ENCODE data around the gene BOD1. TPM values are rescaled to one million over a fixed set of nuclear protein-coding genes. Genes with fewer than 3 reads are reported as not detected.

BOD1 gene
- total RNA-seq, 1 donor: 74.3 TPM

- no peak for DNase-seq (ENCODE audit: low read depth)
- no peak overlapping the region for H3K4me3 ChIP-seq (ENCODE audit: low read depth, low read length)
- no peak for TF ChIP-seq CTCF (IDR thresholded peaks at IDR 0.05; ENCODE audit: insufficient read depth, low read depth, low read length)
Measured at GRCh38 chr5:173611706-173612105, 4.7 kb downstream of the BOD1 start.

GRCh38 chr5:173604141-173604540, 12.3 kb downstream of the BOD1 start:
- no peak overlapping the region for H3K4me3 ChIP-seq (ENCODE audit: low read depth, low read length)
- DNase-seq (ENCODE audit: low read depth): no peak
- TF ChIP-seq CTCF (IDR thresholded peaks at IDR 0.05; ENCODE audit: insufficient read depth, low read depth, low read length): no peak

DNA sequence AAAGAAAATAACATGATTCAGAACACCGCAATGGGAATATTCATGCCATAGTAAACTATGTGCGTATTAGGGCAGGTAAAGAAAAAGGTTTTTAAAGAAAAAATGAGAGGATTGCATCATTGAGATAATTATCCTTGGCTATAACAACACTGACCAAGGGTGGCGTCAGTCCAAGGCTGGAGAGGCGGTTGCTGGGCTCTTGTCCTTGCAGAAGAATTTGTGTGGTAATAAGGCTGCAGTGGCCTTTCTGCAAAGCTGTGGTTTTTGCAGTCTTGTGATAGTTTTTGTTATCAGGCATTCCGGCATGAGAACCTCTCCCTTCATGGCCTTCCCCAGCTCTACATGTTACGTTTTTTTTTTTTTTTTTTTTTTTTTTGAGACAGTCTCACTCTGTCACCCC, 14.0 kb downstream of the BOD1 start:
- no peak overlapping the region for H3K4me3 ChIP-seq (ENCODE audit: low read depth, low read length)
- DNase-seq (ENCODE audit: low read depth): peak; percentile 92
- TF ChIP-seq CTCF (IDR thresholded peaks at IDR 0.05; ENCODE audit: insufficient read depth, low read depth, low read length): peak; percentile 8

- no peak for DNase-seq (ENCODE audit: low read depth)
- no peak for TF ChIP-seq CTCF (IDR thresholded peaks at IDR 0.05; ENCODE audit: insufficient read depth, low read depth, low read length)
- H3K4me3 ChIP-seq (ENCODE audit: low read depth, low read length): no peak overlapping the region
Measured at GRCh38 chr5:173598686-173599085, 17.8 kb downstream of the BOD1 start.

DNA sequence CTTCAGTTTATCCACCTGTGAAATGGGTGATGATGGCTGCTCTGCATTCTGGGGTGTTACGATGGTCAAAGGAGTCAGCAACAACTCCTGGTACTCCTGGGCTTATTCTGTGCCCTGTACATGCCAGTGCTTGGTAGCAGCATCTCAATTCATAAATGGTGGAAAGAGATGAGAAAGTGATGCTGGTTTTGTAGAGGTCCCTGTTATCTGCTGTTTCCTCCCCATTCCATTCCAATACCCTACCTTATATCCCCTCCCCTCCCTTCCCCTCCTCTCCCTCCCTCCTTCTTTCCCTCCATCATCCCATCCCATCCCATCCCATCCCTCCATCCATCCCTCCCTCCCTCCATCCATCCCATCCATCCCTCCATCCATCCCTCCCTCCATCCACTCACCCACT, 19.1 kb downstream of the BOD1 start:
- no peak for TF ChIP-seq CTCF (IDR thresholded peaks at IDR 0.05; ENCODE audit: insufficient read depth, low read depth, low read length)
- no peak overlapping the region for H3K4me3 ChIP-seq (ENCODE audit: low read depth, low read length)
- no peak for DNase-seq (ENCODE audit: low read depth)

DNA sequence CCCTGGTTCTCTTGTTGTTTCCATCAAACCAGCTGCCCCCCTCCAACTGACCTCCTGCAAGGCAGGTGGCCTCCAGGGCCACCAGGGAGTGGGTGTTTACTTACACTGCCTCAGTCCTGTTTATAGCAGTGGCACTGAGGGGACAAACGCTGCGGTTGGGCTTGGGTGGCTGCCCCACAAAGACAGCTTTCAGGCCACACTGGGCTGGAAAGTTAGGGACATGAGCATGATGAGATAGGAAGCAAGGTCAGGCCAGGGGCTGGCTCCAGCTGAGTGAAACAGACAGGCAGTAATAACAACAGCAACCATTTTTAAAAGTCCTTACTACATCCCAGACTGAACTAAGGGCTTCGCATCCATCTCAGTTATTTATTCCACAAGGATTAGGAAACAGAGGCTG, 20.6 kb downstream of the BOD1 start:
- TF ChIP-seq CTCF (IDR thresholded peaks at IDR 0.05; ENCODE audit: insufficient read depth, low read depth, low read length): no peak
- no peak overlapping the region for H3K4me3 ChIP-seq (ENCODE audit: low read depth, low read length)
- no peak for DNase-seq (ENCODE audit: low read depth)

DNA sequence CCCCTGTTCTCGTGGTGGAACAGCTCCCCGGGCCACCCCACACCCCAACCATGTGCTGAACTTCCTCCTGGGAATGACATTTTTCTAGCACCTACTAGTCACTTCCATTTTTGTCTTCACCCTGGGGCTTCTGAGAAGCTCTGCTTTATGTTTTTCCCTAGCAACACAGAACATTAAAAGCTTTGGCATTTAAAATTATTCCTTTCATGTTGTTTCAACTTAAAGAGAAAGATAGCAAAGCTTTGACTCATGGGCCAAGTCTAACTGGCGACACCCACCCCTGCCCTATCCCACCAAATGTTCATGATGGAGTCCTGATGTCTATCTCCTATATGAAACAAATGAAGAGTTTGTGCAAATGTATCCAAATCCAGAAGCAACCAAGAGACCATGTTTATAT, 22.4 kb downstream of the BOD1 start:
- no peak for DNase-seq (ENCODE audit: low read depth)
- no peak overlapping the region for H3K4me3 ChIP-seq (ENCODE audit: low read depth, low read length)
- TF ChIP-seq CTCF (IDR thresholded peaks at IDR 0.05; ENCODE audit: insufficient read depth, low read depth, low read length): no peak

Measured in fibroblast of villous mesenchyme (primary cell).